ENCODE measurements around the gene CCDC57. TPM values are rescaled to one million over a fixed set of nuclear protein-coding genes. Genes with fewer than 3 reads are reported as not detected.

CCDC57 gene
- total and polyA plus RNA-seq, 9 of the 15 experiments (the other 6 are each of a cell fraction or from before 2014, with no cell fraction given), result 0.83 to 36.2 (median 13.6) TPM

GRCh38 chr17:82101301-82101715 is 111.3 kb downstream of the CCDC57 start:
- H3K36me3 ChIP-seq (ENCODE audit: control insufficient read depth, insufficient read depth, low read length), result peaks cover 15% of the 10 kb centered on the region; the same call in 2 of the 3 replicates
- no peak for FAIRE-seq
- no TSS peak for BruUV-seq (replicated peaks)
- peaks cover 35% of the 10 kb centered on the region for H3K79me2 ChIP-seq (ENCODE audit: control insufficient read depth, insufficient read depth, low read length)
- H3K4me3 ChIP-seq, result no peak overlapping the region
- H3K4me2 ChIP-seq (ENCODE audit: insufficient read depth, low read length), result no peak overlapping the region
- H3K9me3 ChIP-seq (replicated peaks; ENCODE audit: control insufficient read depth, insufficient read depth, low read depth, low read length), result no peaks in the 10 kb centered on the region
- ChIA-PET POLR2A (no interaction called here), CTCF (ENCODE audit: low intra/inter-chr PET ratio) (no interaction called here)
- H2AFZ ChIP-seq (ENCODE audit: low read depth, low read length), result no peak overlapping the region
- peaks cover 38 to 96% of the 10 kb centered on the region in 2 experiments for H3K4me1 ChIP-seq (replicated peaks in 1 of 2; ENCODE audit: control insufficient read depth in 2 of 2, insufficient read depth in 2 of 2, low read length in 2 of 2)
- TF ChIP-seq KDM5B (IDR thresholded peaks at IDR 0.05; ENCODE audit: insufficient replicate concordance, low read depth, low read length), result peak; percentile 7
- TF ChIP-seq MED1 (CRISPR knock-in tag; IDR thresholded peaks at IDR 0.05; ENCODE audit: borderline replicate concordance), result no peak
- TF ChIP-seq ZBTB49 (CRISPR knock-in tag; IDR thresholded peaks at IDR 0.05; ENCODE audit: borderline replicate concordance), result no peak
- TF ChIP-seq CHAMP1 (IDR thresholded peaks at IDR 0.05), result no peak
- peak; percentile 15; the same call in 1 of the 2 replicates for TF ChIP-seq POLR2G (IDR thresholded peaks at IDR 0.05; ENCODE audit: low read depth, low read length)
- no peak for ATAC-seq
- peak overlapping the region in 1 of 2 experiments; percentile 77; a peak in 2 of 4 replicates for H3K9ac ChIP-seq (ENCODE audit: insufficient read depth in 1 of 2, low read depth in 2 of 2, low read length in 2 of 2)
- intact Hi-C loops (cut with micrococcal nuclease), result no loop called here
- H3K27me3 ChIP-seq (ENCODE audit: control insufficient read depth in 2 of 2, insufficient read depth in 2 of 2, low read length in 2 of 2), result no peaks in the 10 kb centered on the region
- in situ Hi-C loops (cut with MboI), result no loop called here
- no peak for DNase-seq (ENCODE audit: extremely low read depth in 1 of 4, low spot score in 3 of 4)
- no peaks in the 10 kb centered on the region for H3K9me1 ChIP-seq (ENCODE audit: control insufficient read depth, insufficient read depth, low read length)
- no peak overlapping the region for H3K27ac ChIP-seq (ENCODE audit: extremely low read depth, low read depth, low read length)
- peaks cover 11% of the 10 kb centered on the region for H4K20me1 ChIP-seq (replicated peaks; ENCODE audit: control insufficient read depth, insufficient read depth, low read length)
- WGBS (ENCODE audit: insufficient coverage, low coverage, missing lambda C conversion rate), result 85% methylated on average over 5 of the region's 10 CpGs
